Iris pigment epithelial cell (primary cell): ENCODE results near the gene PRPF6.
A peak's percentile ranks its signal among the peaks of the same experiment; 100 is the strongest.

Experiments
- DNase-seq: peaks from one replicate; pipeline ENCODE4 v3.0.0-alpha.2; 2011; ENCODE audit warnings: low read depth

PRPF6 gene

GRCh38 chr20:64064145-64064698, 83.3 kb downstream of the PRPF6 start:
- peak; percentile 49 for DNase-seq

GRCh38 chr20:64065062-64065973, 84.4 kb downstream of the PRPF6 start:
- DNase-seq = no peak

- peak; percentile 83 for DNase-seq
Observed at GRCh38 chr20:64065974-64066343, 85.0 kb downstream of the PRPF6 start.

GRCh38 chr20:64067005-64067632, 86.2 kb downstream of the PRPF6 start:
- no peak for DNase-seq

DNA sequence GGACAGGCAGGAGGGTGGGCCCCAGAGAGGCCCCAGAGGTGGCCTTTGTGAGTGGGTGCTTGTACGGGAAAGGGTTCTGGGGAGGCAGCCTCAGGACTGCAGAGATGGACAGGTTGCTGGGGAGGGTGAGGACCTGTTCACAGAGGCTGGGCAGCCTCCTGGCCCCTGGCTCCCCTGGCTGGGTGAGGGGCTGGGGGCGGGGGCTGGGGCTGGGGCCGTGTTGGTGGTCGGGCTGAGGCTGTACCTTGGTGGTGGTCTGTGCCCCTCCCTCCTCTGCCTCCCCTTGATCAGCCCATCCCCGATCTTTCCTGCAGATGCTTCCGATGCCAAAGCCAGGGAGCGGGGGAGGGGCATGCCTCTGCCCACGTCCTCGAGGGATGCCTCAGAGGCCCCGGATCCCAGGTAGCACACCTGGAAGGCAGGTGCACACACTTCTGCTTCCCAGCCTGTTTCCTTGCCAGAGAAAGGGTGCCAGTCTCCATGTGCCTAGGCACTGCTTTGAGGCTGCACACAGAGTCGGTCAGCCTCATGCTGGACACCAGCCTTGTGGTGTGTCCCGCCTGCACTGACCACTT, 86.9 kb downstream of the PRPF6 start:
- no peak for DNase-seq

GRCh38 chr20:64068386-64069208, 87.7 kb downstream of the PRPF6 start:
- no peak for DNase-seq

DNA sequence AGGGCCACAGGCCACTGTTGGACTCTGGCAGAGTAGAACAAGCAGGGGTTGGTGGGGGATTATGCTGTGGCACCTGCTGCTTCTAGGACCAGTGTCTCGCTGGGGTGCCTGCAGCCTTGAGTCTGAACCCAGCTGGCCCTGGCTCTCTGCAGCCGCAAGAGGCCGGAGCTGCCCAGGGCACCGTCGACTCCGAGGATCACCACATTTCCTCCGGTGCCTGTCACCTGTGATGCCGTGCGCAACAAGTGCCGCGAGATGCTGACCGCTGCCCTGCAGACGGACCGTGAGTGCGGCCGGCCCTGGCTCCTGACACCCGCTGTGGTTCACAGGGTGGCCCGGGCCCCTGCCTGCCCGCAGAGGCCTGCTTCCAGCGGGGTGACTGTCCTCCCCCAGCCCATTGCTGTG, 88.3 kb downstream of the PRPF6 start:
- DNase-seq = no peak

- DNase-seq = no peak
Observed at GRCh38 chr20:64069614-64070243, 88.8 kb downstream of the PRPF6 start.

DNA sequence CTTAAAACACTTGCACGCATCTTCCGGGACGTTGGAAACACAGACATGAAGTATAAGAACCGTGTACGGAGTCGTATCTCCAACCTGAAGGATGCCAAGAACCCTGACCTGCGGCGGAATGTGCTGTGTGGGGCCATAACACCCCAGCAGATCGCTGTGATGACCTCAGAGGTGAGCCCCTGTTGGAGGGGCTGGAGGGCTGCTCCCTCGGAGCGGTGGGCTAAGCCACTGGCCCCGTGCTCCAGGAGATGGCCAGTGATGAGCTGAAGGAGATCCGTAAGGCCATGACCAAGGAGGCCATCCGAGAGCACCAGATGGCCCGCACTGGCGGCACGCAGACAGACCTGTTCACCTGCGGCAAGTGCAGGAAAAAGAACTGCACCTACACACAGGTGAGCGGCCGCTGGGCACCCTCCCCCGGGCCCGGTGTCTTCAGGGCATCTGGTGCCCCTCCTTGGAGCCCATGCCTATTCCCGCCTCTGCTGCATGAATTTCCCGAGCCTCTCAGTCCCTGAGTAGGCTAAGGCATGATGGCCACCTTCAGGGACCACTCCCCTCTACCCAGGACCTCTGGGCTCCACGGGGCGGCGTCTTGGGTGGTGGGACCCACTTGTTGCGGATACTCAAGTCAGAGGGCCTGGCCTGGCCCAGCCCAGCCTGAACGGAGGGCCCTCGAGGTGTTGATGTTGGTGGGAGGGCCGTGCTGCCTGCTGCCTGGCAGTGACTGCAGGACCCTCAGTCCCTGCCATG, 89.5 kb downstream of the PRPF6 start:
- DNase-seq = no peak

GRCh38 chr20:64071341-64072332, 90.7 kb downstream of the PRPF6 start:
- no peak for DNase-seq

DNA sequence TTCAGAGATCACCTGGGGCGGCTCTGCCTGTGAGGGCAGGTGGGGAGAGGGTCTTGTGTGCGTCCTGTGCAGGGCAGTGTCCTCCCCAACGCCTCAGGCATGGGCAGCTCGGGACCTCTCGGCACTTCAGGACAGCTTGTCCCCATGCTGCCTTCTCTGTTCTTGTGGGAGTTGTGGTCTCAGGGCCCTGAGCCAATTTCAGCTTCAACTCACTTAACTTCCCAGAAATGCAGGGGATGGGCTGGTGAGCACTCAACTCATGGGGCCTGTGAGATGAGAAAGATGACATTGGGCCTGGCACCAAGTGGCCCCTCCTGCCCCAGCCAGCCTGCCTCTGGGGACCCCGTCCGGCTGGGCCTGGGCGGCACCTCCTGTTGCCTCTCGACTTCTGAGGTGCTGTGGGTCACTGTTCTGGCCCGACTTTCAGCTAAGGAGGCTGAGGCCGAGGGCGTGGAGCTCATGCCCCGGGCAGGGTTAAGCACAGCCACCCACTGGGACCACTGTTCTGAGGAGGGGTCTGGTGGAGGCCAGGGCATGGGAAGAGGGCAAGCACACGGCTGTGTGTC, 91.6 kb downstream of the PRPF6 start:
- no peak for DNase-seq

DNA sequence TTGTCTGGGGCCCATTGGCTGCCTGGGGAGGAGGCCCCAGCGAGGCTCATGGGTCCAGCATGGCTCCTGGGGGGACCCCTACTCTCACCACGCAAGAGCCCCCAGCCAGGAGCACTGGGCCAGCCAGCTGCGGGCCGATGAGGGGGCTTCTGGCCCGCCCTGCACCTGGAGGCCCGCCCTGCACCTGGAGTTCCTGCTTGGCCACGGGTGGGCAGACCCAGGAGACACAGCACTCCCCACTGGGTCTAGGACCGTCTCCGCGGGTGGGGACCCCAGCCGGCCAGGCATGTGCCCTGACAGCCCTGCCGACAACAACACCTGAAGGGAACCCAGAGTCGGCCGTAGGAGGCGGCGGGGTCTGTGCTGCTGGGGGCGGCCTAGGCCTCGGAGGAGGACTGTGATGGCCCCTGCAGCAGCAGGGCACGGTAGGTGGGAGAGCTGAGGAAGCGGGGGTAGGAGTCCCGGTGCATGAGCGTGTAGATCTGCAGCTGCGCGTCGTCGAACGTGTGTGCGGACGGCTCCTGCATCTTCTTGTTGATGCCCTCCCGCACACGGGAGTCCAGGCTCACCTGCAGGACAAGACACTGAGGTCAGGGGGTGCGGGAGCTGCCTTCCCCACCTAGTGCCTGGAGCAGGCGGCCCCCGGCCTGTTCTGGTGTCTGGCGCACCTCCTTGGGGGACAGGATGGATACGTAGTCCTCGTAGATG, 92.7 kb downstream of the PRPF6 start:
- DNase-seq = no peak

- DNase-seq = no peak
Observed at GRCh38 chr20:64074184-64074789, 93.4 kb downstream of the PRPF6 start.

GRCh38 chr20:64074963-64075362, 94.0 kb downstream of the PRPF6 start:
- no peak for DNase-seq

DNA sequence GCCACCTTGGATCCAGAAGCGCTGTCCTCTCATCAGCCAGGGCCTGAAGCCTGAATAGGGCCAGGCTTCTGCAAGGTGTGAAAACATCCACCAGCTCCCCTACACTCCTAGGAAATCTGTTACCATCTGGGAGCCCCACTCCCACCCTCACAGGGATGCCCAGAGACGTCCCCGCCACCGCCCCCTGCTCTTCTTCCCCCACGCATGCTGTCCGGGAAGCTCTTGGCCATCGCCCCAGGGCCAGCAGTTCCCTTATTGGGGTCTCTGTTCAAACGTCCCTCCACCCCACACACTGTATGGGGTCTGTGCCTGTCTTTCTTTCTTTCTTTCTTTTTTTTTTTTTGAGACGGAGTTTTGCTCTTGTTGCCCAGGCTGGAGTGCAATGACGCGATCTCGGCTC, 94.6 kb downstream of the PRPF6 start:
- DNase-seq = no peak

DNA sequence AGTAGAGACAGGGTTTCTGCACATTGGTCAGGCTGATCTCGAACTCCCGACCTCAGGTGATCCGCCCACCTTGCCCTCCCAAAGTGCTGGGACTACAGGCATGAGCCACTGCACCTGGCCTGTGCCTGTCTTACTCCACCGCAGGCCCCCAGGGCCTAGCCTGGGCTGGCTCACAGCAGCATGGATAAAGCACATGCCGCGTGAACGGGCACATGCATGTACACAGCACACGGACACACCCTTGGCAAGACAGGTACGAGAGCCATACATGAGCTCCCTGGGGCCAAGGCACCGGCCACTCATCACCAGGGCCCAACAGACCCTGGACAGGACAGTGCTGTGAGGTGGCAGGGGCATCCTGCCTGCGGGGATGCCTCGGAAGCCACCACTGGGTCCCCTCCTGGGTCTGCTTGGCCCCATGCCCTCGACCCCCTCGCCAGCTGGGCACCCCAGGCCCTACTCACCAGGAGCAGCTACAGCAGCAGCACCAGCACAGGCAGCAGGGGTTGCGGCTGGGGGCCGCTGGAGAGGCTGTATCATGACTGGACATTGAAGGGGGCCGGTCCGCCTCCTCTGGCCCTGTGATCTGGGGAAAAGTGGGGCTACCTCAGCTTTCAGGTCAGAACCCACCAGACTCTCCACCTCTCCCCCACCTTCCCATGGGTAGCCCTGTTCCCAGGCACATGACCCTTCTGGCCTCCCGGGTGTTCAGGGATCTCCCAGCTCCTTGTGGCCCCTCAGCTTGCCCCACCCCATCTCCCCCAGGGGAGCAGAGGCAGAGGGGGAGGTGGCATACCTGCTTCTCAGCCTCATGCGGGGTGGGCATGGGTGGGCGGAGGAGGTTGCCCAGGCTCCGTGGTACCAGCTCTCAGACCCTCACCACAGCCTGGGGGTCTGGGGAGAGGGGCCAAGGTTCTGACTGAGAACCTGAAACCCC, 95.4 kb downstream of the PRPF6 start:
- no peak for DNase-seq

DNA sequence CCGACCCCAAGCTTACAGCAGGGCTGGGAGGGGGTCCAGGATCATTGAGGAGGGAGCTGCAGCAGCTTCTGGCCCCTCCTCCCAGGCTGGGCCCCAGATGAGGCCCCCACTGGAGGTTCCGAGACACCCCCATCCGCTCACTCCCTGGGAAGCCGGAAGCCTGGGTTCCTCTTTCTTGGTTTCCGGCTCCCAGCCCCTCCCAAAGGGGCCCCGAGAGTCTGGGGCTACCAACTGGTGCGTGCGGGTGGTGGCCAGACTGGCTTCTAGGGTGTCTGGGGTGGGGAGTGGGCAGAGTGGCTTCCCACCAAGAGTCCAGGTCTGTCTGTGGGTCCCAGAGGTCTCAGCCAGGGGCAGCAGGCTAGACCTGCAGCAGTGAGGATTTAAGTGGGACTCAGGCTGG, 96.2 kb downstream of the PRPF6 start:
- no peak for DNase-seq
